K562 (cell line): Measurements from ENCODE around the gene MINDY4B.

Experiments used
- IFI16 ChIP-seq: fragments of 250-450 bp; sonication (Bioruptor Pico); IDR thresholded peaks from 2 replicates; pipeline ENCODE4 v2.1.2; 2022; ENCODE audit warnings: mild to moderate bottlenecking, inconsistent platforms
- JUND ChIP-seq, 2 experiments: IDR thresholded peaks; 2 replicates in 1 of 2; 3 replicates in 1 of 2; pipeline ENCODE4 v1.6.1; 2011; ENCODE audit warnings: borderline replicate concordance in 2 of 2, low read depth in 2 of 2, low read length in 2 of 2, improper control_type of control experiment in 1 of 2, missing biosample characterization in 1 of 2, missing genetic modification characterization in 1 of 2, missing genetic modification reagents in 1 of 2
- ZNF274 ChIP-seq: IDR thresholded peaks from 2 replicates; pipeline ENCODE4 v1.6.1; 2011; ENCODE audit warnings: low read depth, mild to moderate bottlenecking, low read length, moderate library complexity, borderline replicate concordance
- TF ChIP-seq, protein P1 (sequence below), 3 experiments: IDR thresholded peaks in 2 of 3; conservative IDR thresholded peaks in 1 of 3; 2 replicates each; pipeline ENCODE4 v1.5.1; 2011 to 2012; ENCODE audit warnings: low read length in 3 of 3, mild to moderate bottlenecking in 3 of 3, control low read depth in 2 of 3, improper control_type of control experiment in 1 of 3, inconsistent platforms in 1 of 3, low read depth in 1 of 3, mixed read lengths in 1 of 3, moderate library complexity in 1 of 3; ENCODE audit not compliant: insufficient read depth in 2 of 3

DNA sequence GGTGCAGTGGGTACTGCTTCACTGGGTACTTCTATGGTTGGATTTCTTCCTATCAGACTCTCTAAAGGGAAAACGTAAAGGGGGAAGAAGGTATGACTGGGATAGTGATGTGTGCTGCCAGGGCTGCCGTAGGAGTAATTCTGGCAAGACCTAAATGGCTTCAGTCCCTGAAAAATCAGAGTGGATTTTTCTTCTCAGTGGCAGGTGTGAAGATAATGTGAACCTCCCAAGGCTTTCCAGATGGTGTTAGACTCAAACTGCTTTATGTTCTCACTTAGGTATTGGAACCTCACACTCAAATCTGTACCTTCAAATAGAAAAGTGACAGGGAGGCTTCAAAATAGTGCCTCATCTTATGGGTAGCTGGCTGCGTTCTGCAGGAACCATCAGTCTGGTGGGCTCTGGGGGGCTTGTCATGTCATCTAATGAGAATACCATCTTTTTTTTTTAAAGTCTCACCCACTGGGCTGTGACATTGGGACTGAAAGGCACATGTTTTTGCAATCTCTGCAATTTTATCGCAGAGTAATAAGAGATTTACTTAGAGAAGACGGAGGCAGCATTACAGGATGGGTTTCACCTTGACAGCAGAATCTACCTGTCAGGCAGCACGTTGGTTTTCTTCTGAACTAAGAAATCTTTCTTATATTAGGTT is 28.5 kb downstream of the MINDY4B start:
- TF ChIP-seq, protein P1, sequence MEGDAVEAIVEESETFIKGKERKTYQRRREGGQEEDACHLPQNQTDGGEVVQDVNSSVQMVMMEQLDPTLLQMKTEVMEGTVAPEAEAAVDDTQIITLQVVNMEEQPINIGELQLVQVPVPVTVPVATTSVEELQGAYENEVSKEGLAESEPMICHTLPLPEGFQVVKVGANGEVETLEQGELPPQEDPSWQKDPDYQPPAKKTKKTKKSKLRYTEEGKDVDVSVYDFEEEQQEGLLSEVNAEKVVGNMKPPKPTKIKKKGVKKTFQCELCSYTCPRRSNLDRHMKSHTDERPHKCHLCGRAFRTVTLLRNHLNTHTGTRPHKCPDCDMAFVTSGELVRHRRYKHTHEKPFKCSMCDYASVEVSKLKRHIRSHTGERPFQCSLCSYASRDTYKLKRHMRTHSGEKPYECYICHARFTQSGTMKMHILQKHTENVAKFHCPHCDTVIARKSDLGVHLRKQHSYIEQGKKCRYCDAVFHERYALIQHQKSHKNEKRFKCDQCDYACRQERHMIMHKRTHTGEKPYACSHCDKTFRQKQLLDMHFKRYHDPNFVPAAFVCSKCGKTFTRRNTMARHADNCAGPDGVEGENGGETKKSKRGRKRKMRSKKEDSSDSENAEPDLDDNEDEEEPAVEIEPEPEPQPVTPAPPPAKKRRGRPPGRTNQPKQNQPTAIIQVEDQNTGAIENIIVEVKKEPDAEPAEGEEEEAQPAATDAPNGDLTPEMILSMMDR (IDR thresholded peaks at IDR 0.05 in 2 of 3, conservative IDR thresholded peaks at IDR 0.05 in 1 of 3; ENCODE audit: insufficient read depth in 2 of 3, low read depth in 1 of 3, low read length in 3 of 3), result no peak
- TF ChIP-seq JUND (IDR thresholded peaks at IDR 0.05; ENCODE audit: borderline replicate concordance, low read depth, low read length), result no peak
- TF ChIP-seq JUND (tag; IDR thresholded peaks at IDR 0.05; ENCODE audit: borderline replicate concordance, low read depth, low read length), result no peak
- no peak for TF ChIP-seq IFI16 (CRISPR knock-in tag)
- no peak for TF ChIP-seq ZNF274
